Liver (tissue), 9 donors: Measurements from ENCODE around the gene ABCC1. TPM values are rescaled to one million over a fixed set of nuclear protein-coding genes. Genes with fewer than 3 reads are reported as not detected.

Experiments used
- DNase-seq: peaks from one replicate; pipeline ENCODE4 v3.0.0-alpha.2; 2017; ENCODE audit warnings: low spot score
- H3K27ac ChIP-seq, 2 donors: one replicate each; pipeline ENCODE4 v1.7.0; 2013; ENCODE audit warnings: inconsistent platforms in 2 of 2, low read length in 2 of 2, control low read depth in 1 of 2, low read depth in 1 of 2, mild to moderate bottlenecking in 1 of 2
- H3K27me3 ChIP-seq, 4 donors: one replicate each; pipeline versions ENCODE4 v1.6.1 to v1.7.0; 2013; ENCODE audit warnings: low read length in 3 of 4, inconsistent platforms in 1 of 4, mild to moderate bottlenecking in 1 of 4, moderate library complexity in 1 of 4; ENCODE audit not compliant: control insufficient read depth in 4 of 4, insufficient read depth in 4 of 4
- H3K36me3 ChIP-seq, 4 donors: one replicate each; pipeline versions ENCODE4 v1.6.1 to v1.7.0; 2013; ENCODE audit warnings: low read length in 3 of 4, mild to moderate bottlenecking in 3 of 4, low read depth in 1 of 4, moderate library complexity in 1 of 4; ENCODE audit not compliant: control insufficient read depth in 4 of 4, insufficient read depth in 3 of 4
- H3K4me1 ChIP-seq, 4 donors: one replicate each; pipeline versions ENCODE4 v1.6.1 to v1.7.0; 2013; ENCODE audit warnings: low read length in 3 of 4, mild to moderate bottlenecking in 3 of 4, moderate library complexity in 1 of 4; ENCODE audit not compliant: control insufficient read depth in 4 of 4, insufficient read depth in 4 of 4
- H3K4me3 ChIP-seq, 3 donors: one replicate each; pipeline versions ENCODE4 v1.6.1 to v1.7.0; 2013; ENCODE audit warnings: low read length in 3 of 3, control low read depth in 1 of 3, low read depth in 1 of 3, mild to moderate bottlenecking in 1 of 3
- H3K9ac ChIP-seq, 2 donors: one replicate each; pipeline ENCODE4 v1.7.0; 2013; ENCODE audit warnings: low read length in 2 of 2, mild to moderate bottlenecking in 2 of 2, moderate library complexity in 2 of 2, control low read depth in 1 of 2, low read depth in 1 of 2
- H3K9me3 ChIP-seq, 4 donors: one replicate each; pipeline versions ENCODE4 v1.6.1 to v1.7.0; 2013; ENCODE audit warnings: low read length in 3 of 4; ENCODE audit not compliant: control insufficient read depth in 4 of 4
- EGR1 ChIP-seq, 2 donors: IDR thresholded peaks; 2 replicates each; pipeline ENCODE4 v1.6.1; 2016 to 2018; ENCODE audit warnings: antibody characterized with exemption in 2 of 2, low read depth in 2 of 2
- FOXA1 ChIP-seq: IDR thresholded peaks from 2 replicates; pipeline ENCODE4 v1.6.1; 2016; ENCODE audit warnings: antibody characterized with exemption
- FOXA2 ChIP-seq: IDR thresholded peaks from 2 replicates; pipeline ENCODE4 v1.6.1; 2016; ENCODE audit warnings: antibody characterized with exemption
- GABPA ChIP-seq, 2 donors: IDR thresholded peaks in 1 of 2; conservative IDR thresholded peaks in 1 of 2; 2 replicates each; pipeline ENCODE4 v1.6.1; 2016; ENCODE audit warnings: antibody characterized with exemption in 2 of 2, mild to moderate bottlenecking in 1 of 2, moderate library complexity in 1 of 2
- HNF4A ChIP-seq, 2 donors: conservative IDR thresholded peaks; 2 replicates each; pipeline ENCODE4 v1.6.1; 2016; ENCODE audit warnings: antibody characterized with exemption in 2 of 2, mild to moderate bottlenecking in 2 of 2
- HNF4G ChIP-seq: IDR thresholded peaks from 2 replicates; pipeline ENCODE4 v1.6.1; 2016; ENCODE audit warnings: antibody characterized with exemption
- JUND ChIP-seq, 2 donors: IDR thresholded peaks; 2 replicates each; pipeline ENCODE4 v1.6.1; 2016; ENCODE audit warnings: antibody characterized with exemption in 2 of 2
- NR2F2 ChIP-seq: IDR thresholded peaks from 2 replicates; pipeline ENCODE4 v1.6.1; 2016; ENCODE audit warnings: antibody characterized with exemption
- RAD21 ChIP-seq, 2 donors: IDR thresholded peaks; 2 replicates each; pipeline ENCODE4 v1.6.1; 2016; ENCODE audit warnings: antibody characterized with exemption in 2 of 2, mild to moderate bottlenecking in 2 of 2
- SP1 ChIP-seq: IDR thresholded peaks from 2 replicates; pipeline ENCODE4 v1.6.1; 2018; ENCODE audit warnings: antibody characterized with exemption, mild to moderate bottlenecking
- TAF1 ChIP-seq: conservative IDR thresholded peaks from 2 replicates; pipeline ENCODE4 v1.6.1; 2016; ENCODE audit warnings: antibody characterized with exemption, mild to moderate bottlenecking
- WGBS: extraction: QIAGEN DNeasy Blood & Tissue Kit; methylation state at CpG from one replicate; pipeline ENCODE4 v1.1.7; 2013; 5-methylcytosine and 5-hydroxymethylcytosine counted together
- polyA plus RNA-seq, 2 donors: library from polyadenylated mRNA; stranded (reverse) in 1 of 2; unstranded in 1 of 2; fragments of 200-250 nt in 1 of 2; fragments of >200 nt in 1 of 2; fragmentation: Nextera tagmentation in 1 of 2; extraction: Ambion mirVana in 1 of 2; gene quantifications; one replicate each; pipeline versions ENCODE4 v1.2.1 to v1.2.3, GENCODE V29; 2013 to 2015
- total RNA-seq, 2 donors: library from RNA; depleted of rRNA; stranded (reverse); fragments of >200 nt; gene quantifications; one replicate each; pipeline ENCODE4 v1.2.3, GENCODE V29; 2014
- TF ChIP-seq, protein P1 (sequence below): IDR thresholded peaks from 2 replicates; pipeline ENCODE4 v1.6.1; 2016; ENCODE audit warnings: antibody characterized with exemption
- TF ChIP-seq, protein P2 (sequence below): fragments of 150-350 bp; IDR thresholded peaks from 2 replicates; pipeline ENCODE4 v1.5.1; 2017; ENCODE audit warnings: improper control_type of control experiment, low read depth, low read length; ENCODE audit not compliant: missing input control
- TF ChIP-seq, protein P3 (sequence below): IDR thresholded peaks from 2 replicates; pipeline ENCODE4 v1.6.1; 2016; ENCODE audit warnings: antibody characterized with exemption, mild to moderate bottlenecking
- TF ChIP-seq, protein P4 (sequence below): IDR thresholded peaks from 2 replicates; pipeline ENCODE4 v1.6.1; 2016; ENCODE audit warnings: antibody characterized with exemption
- donor health status: healthy.
- donor health status: healthy.
- donor health status: healthy.
- donor health status: healthy.
- donor health status: healthy.

ABCC1 gene
- total and polyA plus RNA-seq, 4 donors, result 0.85 to 7.7 (median 4.2) TPM

DNA sequence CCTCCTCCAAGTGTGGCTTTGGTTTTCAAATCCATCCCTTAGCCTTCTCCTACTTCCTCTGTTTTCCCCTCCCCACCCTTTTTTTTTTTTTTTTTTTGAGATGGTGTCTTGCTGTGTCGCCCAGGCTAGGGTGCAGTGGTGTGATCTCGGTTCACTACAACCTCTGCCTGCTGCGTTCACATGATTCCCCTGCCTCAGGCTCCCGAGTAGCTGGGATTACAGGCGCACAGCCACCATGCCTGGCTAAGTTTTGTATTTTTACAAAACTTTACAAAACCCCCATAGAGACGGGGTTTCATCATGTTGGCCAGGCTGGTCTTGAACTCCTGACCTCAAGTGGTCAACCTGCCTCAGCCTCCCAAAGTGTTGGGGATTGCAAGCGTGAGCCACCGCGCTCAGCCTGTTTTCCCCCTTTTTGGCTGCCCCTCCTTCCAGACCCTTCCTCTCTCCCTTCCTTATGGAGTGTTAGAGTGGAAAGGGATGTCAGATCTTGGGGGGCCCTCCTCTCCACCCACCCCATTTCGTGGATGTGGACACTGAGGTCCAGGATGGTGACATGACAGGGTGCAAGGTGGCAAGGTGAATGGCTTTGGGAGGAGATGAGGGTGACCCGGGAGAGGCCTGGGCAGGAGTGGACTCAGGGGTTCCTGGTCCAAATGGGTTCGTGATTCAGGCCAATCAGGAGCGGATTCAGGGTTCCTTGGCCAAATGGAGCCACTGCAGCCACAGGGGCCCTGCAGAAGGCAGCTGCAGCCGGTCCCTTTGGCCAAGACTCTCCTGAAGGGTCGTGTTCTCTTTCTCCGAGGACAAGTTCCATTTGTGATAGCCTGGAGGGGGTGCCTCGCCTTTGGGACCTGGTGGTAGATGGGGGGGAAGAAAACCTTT lies 4.8 kb downstream of the ABCC1 start:
- no peak for DNase-seq
- Histone ChIP-seq H3K27ac (no peak overlapping the region), H3K36me3 (no peaks in the 10 kb centered on the region), H3K4me3 (no peak overlapping the region), H3K27me3 (peaks cover 0 to 7% (median 0%) of the 10 kb centered on the region in 4 donors), H3K9ac (no peak overlapping the region), H3K4me1 (peaks cover 0 to 4% (median 0%) of the 10 kb centered on the region in 4 donors), H3K9me3 (no peaks in the 10 kb centered on the region)
- TF ChIP-seq FOXA2, result no peak
- no peak for TF ChIP-seq EGR1 (IDR thresholded peaks at IDR 0.05; ENCODE audit: low read depth in 2 of 2)
- TF ChIP-seq SP1, result no peak
- TF ChIP-seq TAF1, result no peak
- no peak for TF ChIP-seq HNF4G
- TF ChIP-seq GABPA (IDR thresholded peaks at IDR 0.05 in 1 of 2, conservative IDR thresholded peaks at IDR 0.05 in 1 of 2), result no peak
- TF ChIP-seq, protein P1, sequence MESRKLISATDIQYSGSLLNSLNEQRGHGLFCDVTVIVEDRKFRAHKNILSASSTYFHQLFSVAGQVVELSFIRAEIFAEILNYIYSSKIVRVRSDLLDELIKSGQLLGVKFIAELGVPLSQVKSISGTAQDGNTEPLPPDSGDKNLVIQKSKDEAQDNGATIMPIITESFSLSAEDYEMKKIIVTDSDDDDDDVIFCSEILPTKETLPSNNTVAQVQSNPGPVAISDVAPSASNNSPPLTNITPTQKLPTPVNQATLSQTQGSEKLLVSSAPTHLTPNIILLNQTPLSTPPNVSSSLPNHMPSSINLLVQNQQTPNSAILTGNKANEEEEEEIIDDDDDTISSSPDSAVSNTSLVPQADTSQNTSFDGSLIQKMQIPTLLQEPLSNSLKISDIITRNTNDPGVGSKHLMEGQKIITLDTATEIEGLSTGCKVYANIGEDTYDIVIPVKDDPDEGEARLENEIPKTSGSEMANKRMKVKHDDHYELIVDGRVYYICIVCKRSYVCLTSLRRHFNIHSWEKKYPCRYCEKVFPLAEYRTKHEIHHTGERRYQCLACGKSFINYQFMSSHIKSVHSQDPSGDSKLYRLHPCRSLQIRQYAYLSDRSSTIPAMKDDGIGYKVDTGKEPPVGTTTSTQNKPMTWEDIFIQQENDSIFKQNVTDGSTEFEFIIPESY, result no peak
- TF ChIP-seq, protein P2, sequence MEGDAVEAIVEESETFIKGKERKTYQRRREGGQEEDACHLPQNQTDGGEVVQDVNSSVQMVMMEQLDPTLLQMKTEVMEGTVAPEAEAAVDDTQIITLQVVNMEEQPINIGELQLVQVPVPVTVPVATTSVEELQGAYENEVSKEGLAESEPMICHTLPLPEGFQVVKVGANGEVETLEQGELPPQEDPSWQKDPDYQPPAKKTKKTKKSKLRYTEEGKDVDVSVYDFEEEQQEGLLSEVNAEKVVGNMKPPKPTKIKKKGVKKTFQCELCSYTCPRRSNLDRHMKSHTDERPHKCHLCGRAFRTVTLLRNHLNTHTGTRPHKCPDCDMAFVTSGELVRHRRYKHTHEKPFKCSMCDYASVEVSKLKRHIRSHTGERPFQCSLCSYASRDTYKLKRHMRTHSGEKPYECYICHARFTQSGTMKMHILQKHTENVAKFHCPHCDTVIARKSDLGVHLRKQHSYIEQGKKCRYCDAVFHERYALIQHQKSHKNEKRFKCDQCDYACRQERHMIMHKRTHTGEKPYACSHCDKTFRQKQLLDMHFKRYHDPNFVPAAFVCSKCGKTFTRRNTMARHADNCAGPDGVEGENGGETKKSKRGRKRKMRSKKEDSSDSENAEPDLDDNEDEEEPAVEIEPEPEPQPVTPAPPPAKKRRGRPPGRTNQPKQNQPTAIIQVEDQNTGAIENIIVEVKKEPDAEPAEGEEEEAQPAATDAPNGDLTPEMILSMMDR, result no peak
- WGBS, result 74% methylated on average over 17 of the region's 17 CpGs

DNA sequence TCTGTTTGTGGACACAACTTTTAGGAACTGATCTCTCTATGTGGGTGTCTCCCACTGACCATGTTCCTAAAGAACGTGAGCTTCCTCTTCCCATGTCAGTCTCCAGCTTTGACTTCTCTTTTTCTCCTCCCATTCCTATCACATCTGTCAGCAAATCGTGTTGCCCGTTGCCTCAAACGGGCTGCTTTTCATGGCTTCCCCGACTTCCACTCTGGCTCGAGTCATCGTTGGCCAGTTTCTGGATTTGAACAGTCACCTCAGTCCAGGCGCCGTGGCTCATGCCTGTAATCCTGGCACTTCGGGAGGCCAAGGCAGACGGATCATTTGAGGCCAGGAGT lies 5.4 kb downstream of the ABCC1 start:
- no peaks in the 10 kb centered on the region for H3K9me3 ChIP-seq
- no peak overlapping the region for H3K4me3 ChIP-seq
- H3K27me3 ChIP-seq, result peaks cover 0 to 7% (median 0%) of the 10 kb centered on the region in 4 donors
- DNase-seq, result no peak
- TF ChIP-seq, protein P2, result no peak
- TF ChIP-seq, protein P1, result no peak
- no peak for TF ChIP-seq HNF4A (conservative IDR thresholded peaks at IDR 0.05)
- no peak for TF ChIP-seq GABPA (IDR thresholded peaks at IDR 0.05 in 1 of 2, conservative IDR thresholded peaks at IDR 0.05 in 1 of 2)
- TF ChIP-seq JUND (IDR thresholded peaks at IDR 0.05), result no peak
- TF ChIP-seq, protein P3, sequence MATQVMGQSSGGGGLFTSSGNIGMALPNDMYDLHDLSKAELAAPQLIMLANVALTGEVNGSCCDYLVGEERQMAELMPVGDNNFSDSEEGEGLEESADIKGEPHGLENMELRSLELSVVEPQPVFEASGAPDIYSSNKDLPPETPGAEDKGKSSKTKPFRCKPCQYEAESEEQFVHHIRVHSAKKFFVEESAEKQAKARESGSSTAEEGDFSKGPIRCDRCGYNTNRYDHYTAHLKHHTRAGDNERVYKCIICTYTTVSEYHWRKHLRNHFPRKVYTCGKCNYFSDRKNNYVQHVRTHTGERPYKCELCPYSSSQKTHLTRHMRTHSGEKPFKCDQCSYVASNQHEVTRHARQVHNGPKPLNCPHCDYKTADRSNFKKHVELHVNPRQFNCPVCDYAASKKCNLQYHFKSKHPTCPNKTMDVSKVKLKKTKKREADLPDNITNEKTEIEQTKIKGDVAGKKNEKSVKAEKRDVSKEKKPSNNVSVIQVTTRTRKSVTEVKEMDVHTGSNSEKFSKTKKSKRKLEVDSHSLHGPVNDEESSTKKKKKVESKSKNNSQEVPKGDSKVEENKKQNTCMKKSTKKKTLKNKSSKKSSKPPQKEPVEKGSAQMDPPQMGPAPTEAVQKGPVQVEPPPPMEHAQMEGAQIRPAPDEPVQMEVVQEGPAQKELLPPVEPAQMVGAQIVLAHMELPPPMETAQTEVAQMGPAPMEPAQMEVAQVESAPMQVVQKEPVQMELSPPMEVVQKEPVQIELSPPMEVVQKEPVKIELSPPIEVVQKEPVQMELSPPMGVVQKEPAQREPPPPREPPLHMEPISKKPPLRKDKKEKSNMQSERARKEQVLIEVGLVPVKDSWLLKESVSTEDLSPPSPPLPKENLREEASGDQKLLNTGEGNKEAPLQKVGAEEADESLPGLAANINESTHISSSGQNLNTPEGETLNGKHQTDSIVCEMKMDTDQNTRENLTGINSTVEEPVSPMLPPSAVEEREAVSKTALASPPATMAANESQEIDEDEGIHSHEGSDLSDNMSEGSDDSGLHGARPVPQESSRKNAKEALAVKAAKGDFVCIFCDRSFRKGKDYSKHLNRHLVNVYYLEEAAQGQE, result no peak
- TF ChIP-seq NR2F2, result no peak
- no peak for TF ChIP-seq TAF1
- no peak for TF ChIP-seq FOXA2
- TF ChIP-seq HNF4G, result no peak
- no peak for TF ChIP-seq RAD21 (IDR thresholded peaks at IDR 0.05)
- TF ChIP-seq, protein P4, sequence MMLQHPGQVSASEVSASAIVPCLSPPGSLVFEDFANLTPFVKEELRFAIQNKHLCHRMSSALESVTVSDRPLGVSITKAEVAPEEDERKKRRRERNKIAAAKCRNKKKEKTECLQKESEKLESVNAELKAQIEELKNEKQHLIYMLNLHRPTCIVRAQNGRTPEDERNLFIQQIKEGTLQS, result no peak
- TF ChIP-seq FOXA1, result no peak
- H3K9ac ChIP-seq, result no peak overlapping the region
- H3K27ac ChIP-seq, result no peak overlapping the region
- peaks cover 0 to 1% (median 0%) of the 10 kb centered on the region in 4 donors for H3K4me1 ChIP-seq
- no peaks in the 10 kb centered on the region for H3K36me3 ChIP-seq
- WGBS, result 78% methylated on average over 11 of the region's 11 CpGs
